Spleen (tissue), 11 donors: ENCODE results near the gene ASPG. TPM values are rescaled to one million over a fixed set of nuclear protein-coding genes. Genes with fewer than 3 reads are reported as not detected.

Experiments used
- DNase-seq: peaks from one replicate; pipeline ENCODE4 v3.0.0-alpha.2; 2020
- H3K27ac ChIP-seq, 8 donors: fragments of 200-600 bp; sonication (generic) in 7 of 8; 1 replicate in 4 of 8; 2 replicates in 4 of 8; pipeline versions ENCODE4 v1.5.0 to v1.8.0; 2016 to 2021; ENCODE audit warnings: inconsistent platforms in 4 of 8, mild to moderate bottlenecking in 4 of 8, moderate library complexity in 1 of 8
- H3K27me3 ChIP-seq, 7 donors: fragments of 200-600 bp; sonication (generic) in 6 of 7; replicated peaks in 1 of 7; 1 replicate in 4 of 7; 2 replicates in 3 of 7; pipeline versions ENCODE4 v1.5.0 to v1.8.0; 2016 to 2021; ENCODE audit warnings: inconsistent platforms in 3 of 7, mild to moderate bottlenecking in 1 of 7
- H3K36me3 ChIP-seq, 6 donors: fragments of 200-600 bp; sonication (generic) in 5 of 6; 1 replicate in 4 of 6; 2 replicates in 2 of 6; pipeline versions ENCODE4 v1.5.0 to v1.8.0; 2016 to 2021; ENCODE audit warnings: inconsistent platforms in 2 of 6
- H3K4me1 ChIP-seq, 6 donors: fragments of 200-600 bp; sonication (generic) in 5 of 6; 1 replicate in 3 of 6; 2 replicates in 3 of 6; pipeline versions ENCODE4 v1.5.0 to v1.8.0; 2016 to 2021; ENCODE audit warnings: inconsistent platforms in 3 of 6
- H3K4me3 ChIP-seq, 8 donors: fragments of 200-600 bp; sonication (generic) in 7 of 8; 1 replicate in 4 of 8; 2 replicates in 4 of 8; pipeline versions ENCODE4 v1.5.0 to v1.8.0; 2016 to 2021; ENCODE audit warnings: inconsistent platforms in 4 of 8, mild to moderate bottlenecking in 4 of 8, moderate library complexity in 2 of 8
- H3K9me3 ChIP-seq, 8 donors: fragments of 200-600 bp; sonication (generic) in 7 of 8; 1 replicate in 4 of 8; 2 replicates in 4 of 8; pipeline versions ENCODE4 v1.5.0 to v1.8.0; 2016 to 2021; ENCODE audit warnings: inconsistent platforms in 4 of 8
- POLR2A ChIP-seq, 3 donors: fragments of 450-650 bp; IDR thresholded peaks; one replicate each; pipeline ENCODE4 v1.5.1; 2017; ENCODE audit warnings: antibody characterized with exemption in 3 of 3, mild to moderate bottlenecking in 1 of 3
- POLR2AphosphoS5 ChIP-seq, 3 donors: sonication (generic); formaldehyde crosslinking; IDR thresholded peaks; one replicate each; pipeline ENCODE4 v1.5.1; 2017; ENCODE audit warnings: antibody characterized with exemption in 3 of 3
- WGBS, 5 donors: extraction: QIAGEN DNeasy Blood & Tissue Kit in 3 of 5; methylation state at CpG; one replicate each; pipeline versions ENCODE4 v1.1.5 to v1.1.7; 2013 to 2018; 5-methylcytosine and 5-hydroxymethylcytosine counted together
- intact Hi-C: fragments of 100-400 bp; cut with DNase I; formaldehyde crosslinking; loops from one replicate; pipeline ENCODE4 v1.15.0; 2023; ENCODE audit warnings: low total_unique reads
- polyA plus RNA-seq, 3 donors: library from polyadenylated mRNA; stranded (reverse); fragments of 200-250 nt; gene quantifications; one replicate each; pipeline ENCODE4 v1.2.1, GENCODE V29; 2013
- total RNA-seq, 7 donors: library from RNA; depleted of rRNA in 3 of 7; stranded (reverse); fragments of >200 nt in 3 of 7; fragmentation: NEBNext Ultra II Directional in 4 of 7; extraction: Animal tissue kit (Norgen Biotek cat#: 25700) in 4 of 7; gene quantifications; one replicate each; pipeline versions ENCODE4 v1.1.0 to v1.2.1, GENCODE V29; 2016 to 2021
- TF ChIP-seq, protein P1 (sequence below), 11 experiments: fragments of 200-600 bp in 7 of 11; fragments of 450-650 bp in 4 of 11; sonication (generic) in 4 of 11; IDR thresholded peaks in 8 of 11; conservative IDR thresholded peaks in 3 of 11; 1 replicate in 7 of 11; 2 replicates in 4 of 11; pipeline versions ENCODE4 v1.4.0 to v1.8.0; 2016 to 2021; ENCODE audit warnings: antibody characterized with exemption in 11 of 11, inconsistent platforms in 4 of 11, mild to moderate bottlenecking in 1 of 11
- donor health status: healthy with polysubstance abuse.
- donor health status: DM: no; HTN: no; CAD: no; lungs with moderate emphysema.
- donor health status: DM: no; HTN: no; CAD: no.
- donor health status: Bipolar disorder and iron deficiency.
- donor health status: healthy.
- donor health status: DM: no; HTN: no; CAD: no.
- donor health status: DM: yes; HTN: yes; CAD: no.

Gene ASPG
- total and polyA plus RNA-seq, 10 donors: 0.05 to 0.67 (median 0.26) TPM; not detected in 3

DNA sequence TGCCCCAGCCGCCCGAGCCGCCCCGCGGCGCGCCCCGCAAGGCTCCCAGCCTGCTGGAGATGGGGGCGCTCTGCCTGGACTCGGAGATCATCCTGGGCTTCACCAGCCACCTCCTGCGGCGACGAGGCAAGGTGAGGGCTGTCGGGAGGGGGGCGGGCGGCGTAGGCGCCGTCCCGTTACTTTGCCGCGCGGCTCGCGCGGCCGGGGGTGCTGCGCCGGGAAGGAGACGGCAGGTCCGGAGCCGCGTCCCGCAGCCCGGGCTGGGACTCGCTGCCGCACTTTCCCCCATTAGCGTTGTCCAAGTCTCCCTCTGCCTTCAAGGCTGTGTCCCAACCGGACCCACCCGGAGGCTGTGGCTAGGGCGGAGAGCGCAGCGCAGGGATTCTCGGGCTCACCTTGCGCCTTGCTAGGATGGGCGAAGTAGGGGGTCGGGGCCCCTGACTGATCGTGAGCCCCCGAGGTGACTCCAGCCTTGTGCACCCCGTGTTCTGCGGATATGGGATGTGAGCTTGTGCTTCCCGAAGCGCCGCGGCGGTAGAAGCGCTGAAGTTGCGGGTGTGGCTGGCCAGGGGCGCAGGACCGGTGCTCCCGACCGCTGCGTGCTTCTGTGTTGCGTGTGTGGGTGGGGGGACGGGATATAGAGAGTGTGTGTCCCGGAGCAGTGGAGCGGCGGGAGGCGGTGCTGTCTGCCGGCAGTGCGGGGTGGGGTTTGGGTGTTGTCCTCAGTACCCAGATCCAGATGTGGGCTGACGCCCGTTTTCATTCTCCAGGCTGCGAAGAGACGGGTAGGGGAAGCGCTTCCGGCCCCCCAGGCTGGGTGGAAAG lies 51.2 kb downstream of the ASPG start:
- 2 to 7% (median 5%) methylated on average over 19 to 77 of the region's 77 CpGs for WGBS, 5 donors
- peak; percentile 69 for DNase-seq
- no peaks in the 10 kb centered on the region for H3K36me3 ChIP-seq
- H3K4me3 ChIP-seq: peak overlapping the region in 7 of 8 donors; percentile 9 to 76 (median 53)
- H3K27ac ChIP-seq: no peak overlapping the region
- TF ChIP-seq, protein P1, sequence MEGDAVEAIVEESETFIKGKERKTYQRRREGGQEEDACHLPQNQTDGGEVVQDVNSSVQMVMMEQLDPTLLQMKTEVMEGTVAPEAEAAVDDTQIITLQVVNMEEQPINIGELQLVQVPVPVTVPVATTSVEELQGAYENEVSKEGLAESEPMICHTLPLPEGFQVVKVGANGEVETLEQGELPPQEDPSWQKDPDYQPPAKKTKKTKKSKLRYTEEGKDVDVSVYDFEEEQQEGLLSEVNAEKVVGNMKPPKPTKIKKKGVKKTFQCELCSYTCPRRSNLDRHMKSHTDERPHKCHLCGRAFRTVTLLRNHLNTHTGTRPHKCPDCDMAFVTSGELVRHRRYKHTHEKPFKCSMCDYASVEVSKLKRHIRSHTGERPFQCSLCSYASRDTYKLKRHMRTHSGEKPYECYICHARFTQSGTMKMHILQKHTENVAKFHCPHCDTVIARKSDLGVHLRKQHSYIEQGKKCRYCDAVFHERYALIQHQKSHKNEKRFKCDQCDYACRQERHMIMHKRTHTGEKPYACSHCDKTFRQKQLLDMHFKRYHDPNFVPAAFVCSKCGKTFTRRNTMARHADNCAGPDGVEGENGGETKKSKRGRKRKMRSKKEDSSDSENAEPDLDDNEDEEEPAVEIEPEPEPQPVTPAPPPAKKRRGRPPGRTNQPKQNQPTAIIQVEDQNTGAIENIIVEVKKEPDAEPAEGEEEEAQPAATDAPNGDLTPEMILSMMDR (IDR thresholded peaks at IDR 0.05 in 8 of 11, conservative IDR thresholded peaks at IDR 0.05 in 3 of 11): no peak
- TF ChIP-seq POLR2A (IDR thresholded peaks at IDR 0.05) (no peak), POLR2AphosphoS5 (IDR thresholded peaks at IDR 0.05) (no peak)
- peaks cover 0 to 98% (median 63%) of the 10 kb centered on the region in 7 donors for H3K27me3 ChIP-seq
- no peaks in the 10 kb centered on the region for H3K9me3 ChIP-seq
- H3K4me1 ChIP-seq: peaks cover 23 to 65% (median 50%) of the 10 kb centered on the region in 6 donors
- intact Hi-C loops: loop anchor here (5.0 kb wide), 1 partner anchor 426 kb away; no protein-coding TSS in a partner anchor

DNA sequence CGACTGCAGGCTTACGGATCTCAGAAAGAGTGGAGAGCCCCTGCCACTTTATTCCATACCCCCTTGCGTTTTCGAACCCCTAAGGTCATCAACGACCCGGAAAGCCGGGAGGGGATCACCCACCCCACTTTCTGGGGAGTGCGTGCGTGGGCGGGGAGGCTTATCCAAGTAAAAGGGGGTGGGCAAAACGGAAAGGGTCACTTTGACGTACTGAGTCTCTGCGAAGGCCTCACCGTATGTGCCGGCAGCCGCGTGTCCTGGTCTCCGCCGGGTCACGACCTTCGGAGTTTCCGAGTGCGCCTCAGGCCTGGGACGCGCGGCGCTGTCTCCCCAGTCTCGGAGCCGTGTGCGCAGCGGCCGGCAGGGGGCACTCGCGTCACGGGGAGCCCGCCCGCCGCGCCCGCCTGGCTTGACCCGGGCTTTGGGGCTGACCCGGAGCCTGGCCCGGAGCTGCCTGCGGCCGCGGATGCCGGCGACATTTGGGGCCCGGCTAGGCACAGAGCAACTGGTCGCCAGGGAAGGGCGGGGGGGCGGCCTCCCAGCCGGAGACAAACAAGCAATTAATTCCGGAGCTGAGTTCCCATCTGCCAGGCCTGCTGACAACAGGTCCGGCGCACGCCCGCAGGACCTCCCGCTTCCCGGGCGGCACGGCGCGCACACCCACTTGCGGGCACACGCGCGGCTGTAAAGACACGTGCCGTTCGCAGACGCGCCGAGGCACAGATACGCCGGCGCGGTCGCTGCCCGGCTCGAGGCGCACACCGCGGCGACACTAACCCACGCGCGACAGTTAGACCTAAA lies 52.0 kb downstream of the ASPG start:
- Histone ChIP-seq H3K36me3 (no peaks in the 10 kb centered on the region), H3K9me3 (no peaks in the 10 kb centered on the region), H3K4me3 (peak overlapping the region; percentile 41 to 76 (median 54)), H3K27ac (peak overlapping the region; percentile 35 to 80 (median 64)), H3K4me1 (peaks cover 23 to 65% (median 50%) of the 10 kb centered on the region in 6 donors), H3K27me3 (peaks cover 0 to 89% (median 63%) of the 10 kb centered on the region in 7 donors)
- intact Hi-C loops: loop anchor here (5.0 kb wide), 1 partner anchor 425 kb away; no protein-coding TSS in a partner anchor
- peak; percentile 91 for DNase-seq
- no peak for TF ChIP-seq POLR2A (IDR thresholded peaks at IDR 0.05)
- peak in 2 of 3 donors; percentile 52 to 54 for TF ChIP-seq POLR2AphosphoS5 (IDR thresholded peaks at IDR 0.05)
- TF ChIP-seq, protein P1 (IDR thresholded peaks at IDR 0.05 in 8 of 11, conservative IDR thresholded peaks at IDR 0.05 in 3 of 11): peak; percentile 57 to 93 (median 89)
- WGBS, 5 donors: 1 to 2% (median 1%) methylated on average over 43 to 88 of the region's 88 CpGs

DNA sequence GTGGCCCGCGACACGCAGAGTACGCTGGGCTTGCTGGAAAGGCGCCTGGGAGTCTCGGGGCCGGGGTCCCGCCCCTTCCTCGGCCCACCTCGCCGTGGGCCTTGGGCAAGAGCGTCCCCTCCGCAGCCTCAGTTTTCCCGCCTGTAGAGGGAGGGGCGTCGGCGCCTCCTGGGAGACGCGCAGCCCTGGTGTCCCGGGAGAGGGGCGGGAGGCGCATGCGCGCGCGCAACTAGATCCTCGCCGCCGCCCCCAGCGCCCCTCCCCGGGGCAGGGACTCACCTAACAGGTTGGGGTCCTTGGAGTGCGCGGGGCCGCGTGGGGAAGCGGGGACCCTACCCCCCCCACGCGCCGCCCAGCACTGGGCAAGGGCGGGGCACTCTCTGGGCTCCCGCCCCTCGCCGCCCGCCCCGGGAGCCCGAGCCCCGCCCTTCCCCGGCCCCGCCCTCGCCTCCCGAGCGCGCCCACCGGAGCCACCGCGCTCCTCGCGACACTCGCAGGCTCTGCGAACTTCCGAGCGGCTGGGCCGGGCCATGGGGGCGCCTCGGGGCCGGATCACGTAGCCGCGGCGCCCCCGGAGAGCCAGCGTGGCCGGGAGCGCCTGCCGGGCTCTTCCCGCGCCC lies 52.7 kb downstream of the ASPG start, which contains the start of gene KIF26A:
KIF26A (plus strand) TSS at position 490 of the 620 bp plus-strand sequence. CDS start 136 bp downstream, outside the sequence.
- Histone ChIP-seq H3K9me3 (no peaks in the 10 kb centered on the region), H3K36me3 (no peaks in the 10 kb centered on the region), H3K27ac (peak within 1 kb of the TSS; percentile 35 to 80 (median 64)), H3K4me1 (peaks cover 23 to 65% (median 50%) of the 10 kb centered on the region in 6 donors), H3K27me3 (peaks cover 0 to 84% (median 63%) of the 10 kb centered on the region in 7 donors), H3K4me3 (peak within 1 kb of the TSS; percentile 41 to 76 (median 54))
- intact Hi-C loops: loop anchor here (5.0 kb wide), 1 partner anchor 424 kb away; no protein-coding TSS in a partner anchor
- no peak for TF ChIP-seq POLR2A (IDR thresholded peaks at IDR 0.05)
- TF ChIP-seq, protein P1 (IDR thresholded peaks at IDR 0.05 in 8 of 11, conservative IDR thresholded peaks at IDR 0.05 in 3 of 11): no peak
- TF ChIP-seq POLR2AphosphoS5 (IDR thresholded peaks at IDR 0.05): peak; percentile 11 to 72 (median 56)
- WGBS, 5 donors: 0 to 2% (median 1%) methylated on average over 7 to 77 of the region's 77 CpGs
- DNase-seq: peak; percentile 78
